Keratinocyte (primary cell): Measurements from ENCODE around the gene AOPEP.

Source experiments
- CTCF ChIP-seq, 3 experiments: IDR thresholded peaks in 1 of 3; conservative IDR thresholded peaks in 1 of 3; optimal IDR thresholded peaks in 1 of 3; 2 replicates in 2 of 3; 3 replicates in 1 of 3; pipeline versions ENCODE3 to v1.5.1; 2011; ENCODE audit warnings: low read length in 3 of 3, mild to moderate bottlenecking in 3 of 3, moderate library complexity in 2 of 3, control low read depth in 1 of 3, inconsistent platforms in 1 of 3; ENCODE audit not compliant: insufficient read depth in 2 of 3; ENCODE audit errors: extremely low read depth in 1 of 3
- EZH2 ChIP-seq: IDR thresholded peaks from one replicate; pipeline ENCODE4 v1.6.1; 2012; ENCODE audit warnings: inconsistent platforms, mild to moderate bottlenecking, low read length, moderate library complexity

- TF ChIP-seq CTCF (optimal IDR thresholded peaks at IDR 0.05 in 1 of 3, IDR thresholded peaks at IDR 0.05 in 1 of 3, conservative IDR thresholded peaks at IDR 0.05 in 1 of 3; ENCODE audit: extremely low read depth in 1 of 3, insufficient read depth in 2 of 3, low read length in 3 of 3) (no peak), EZH2 (no peak)
Measured at GRCh38 chr9:94974154-94974879, 247.8 kb downstream of the AOPEP start.
